ENCODE measurements around the gene CSNK1D.

The CSNK1D gene

DNA sequence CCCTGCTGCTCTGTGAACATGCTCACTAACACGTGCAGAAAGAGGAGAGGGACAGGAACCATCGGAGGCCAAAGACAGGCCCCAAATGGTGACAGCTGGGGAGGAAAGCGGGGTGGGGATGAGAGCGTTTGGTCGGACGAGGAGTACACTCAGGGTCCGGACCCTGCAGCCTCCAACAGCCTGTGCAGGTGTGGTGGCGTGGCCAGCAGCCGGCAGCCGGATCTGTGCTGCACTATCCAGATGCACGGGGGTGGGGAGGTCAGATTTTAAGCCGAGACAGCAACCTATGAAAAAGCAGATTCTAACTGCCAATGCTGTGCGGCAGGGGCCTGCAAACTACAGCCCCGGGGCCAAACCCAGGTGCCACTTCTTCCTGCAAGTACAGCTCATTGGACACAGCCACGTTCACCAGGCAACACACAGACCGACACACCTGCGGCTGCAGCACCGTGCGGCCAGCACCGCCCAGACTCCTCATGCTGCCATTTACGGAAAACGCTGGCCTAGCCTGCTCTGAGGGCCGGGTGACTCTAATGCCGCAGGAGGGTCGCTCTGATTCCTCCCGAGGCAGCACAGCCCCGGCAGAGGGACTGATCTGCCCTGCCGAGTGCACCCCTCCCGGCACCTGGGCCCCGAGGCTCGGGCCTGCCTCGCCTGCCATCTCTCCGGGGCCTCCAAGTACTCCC, 23.5 kb downstream of the CSNK1D start:
- no peak for DNase-seq

DNA sequence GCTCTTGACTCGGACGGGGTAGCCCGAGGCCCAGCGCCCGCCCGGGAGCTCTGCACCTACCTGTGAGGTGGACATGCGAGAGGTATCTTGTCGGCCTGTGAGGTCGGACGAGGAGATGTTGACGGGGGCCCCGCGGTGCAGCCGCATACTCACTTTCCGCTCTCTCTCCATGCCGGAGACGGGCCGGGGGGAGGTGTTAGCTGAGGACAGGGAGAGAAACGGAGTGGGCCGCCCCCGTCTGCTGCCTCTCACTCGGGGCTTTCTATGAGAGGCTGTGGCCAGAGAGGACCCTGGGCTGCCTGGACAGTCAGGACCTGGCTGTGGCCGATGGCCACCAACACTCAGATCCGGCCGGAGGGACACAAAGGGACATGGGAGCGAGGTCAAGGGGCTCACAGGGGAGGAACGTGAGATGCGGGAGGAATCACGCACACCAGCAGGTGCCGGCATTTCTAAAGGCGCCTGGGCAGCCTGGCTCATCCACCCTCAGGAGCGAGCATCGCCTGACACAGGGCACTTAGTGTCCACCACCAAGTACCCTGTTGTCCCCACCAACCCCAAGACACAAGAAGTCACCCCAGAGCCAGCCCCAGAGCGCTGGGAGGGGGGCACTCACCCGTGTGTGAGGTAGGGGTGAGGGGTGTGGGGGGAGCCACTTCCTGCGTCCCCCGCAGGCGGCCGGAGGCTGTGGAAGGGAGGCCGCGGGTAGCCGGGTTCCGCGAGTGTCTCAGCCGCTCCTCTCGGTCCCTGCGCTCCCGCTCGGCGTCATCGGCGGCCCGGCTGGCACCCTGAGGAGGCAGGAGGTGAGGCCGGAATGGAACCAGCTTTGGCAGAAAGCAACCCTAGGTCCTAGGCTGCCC, 24.5 kb downstream of the CSNK1D start:
- DNase-seq, result no peak

DNA sequence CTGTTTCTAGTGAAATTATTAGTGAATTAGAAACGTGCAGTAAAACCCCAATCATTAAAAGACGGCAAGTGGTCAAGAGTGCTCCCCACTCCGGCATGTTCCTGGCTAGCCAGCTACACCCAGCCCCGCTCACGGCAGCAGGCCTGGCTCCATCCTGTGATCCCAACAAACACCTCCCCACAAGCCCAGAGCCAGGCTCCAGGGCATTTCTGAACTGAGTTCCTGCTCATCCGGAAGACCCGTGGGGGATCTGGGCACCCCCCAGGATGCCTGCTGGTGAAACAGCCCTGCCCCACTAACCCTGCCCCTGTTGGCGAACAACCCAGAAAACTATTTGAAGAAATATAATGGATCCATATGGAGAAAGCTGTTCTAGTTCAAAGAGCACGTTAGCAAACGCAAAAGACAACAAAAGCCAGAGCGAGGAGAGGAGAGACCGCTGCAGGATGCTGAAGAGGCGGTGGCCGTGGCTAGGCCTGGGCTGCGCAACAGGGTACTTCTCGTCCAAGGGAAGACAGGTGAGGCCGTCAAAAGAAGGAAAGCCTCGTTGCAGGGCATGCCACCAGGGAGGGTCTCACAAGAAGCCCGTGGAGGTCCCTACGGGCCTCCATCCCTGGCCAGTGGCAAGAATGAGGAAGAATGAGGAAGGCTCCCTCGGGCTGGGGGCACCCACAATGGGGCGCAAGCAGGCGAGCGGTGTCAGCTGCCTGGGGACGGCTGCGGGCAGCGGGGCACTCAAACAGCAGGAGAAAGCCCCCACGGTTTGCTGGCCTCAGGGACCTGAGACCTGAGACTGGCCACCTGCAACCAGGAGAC, 25.4 kb downstream of the CSNK1D start:
- DNase-seq, result no peak

DNA sequence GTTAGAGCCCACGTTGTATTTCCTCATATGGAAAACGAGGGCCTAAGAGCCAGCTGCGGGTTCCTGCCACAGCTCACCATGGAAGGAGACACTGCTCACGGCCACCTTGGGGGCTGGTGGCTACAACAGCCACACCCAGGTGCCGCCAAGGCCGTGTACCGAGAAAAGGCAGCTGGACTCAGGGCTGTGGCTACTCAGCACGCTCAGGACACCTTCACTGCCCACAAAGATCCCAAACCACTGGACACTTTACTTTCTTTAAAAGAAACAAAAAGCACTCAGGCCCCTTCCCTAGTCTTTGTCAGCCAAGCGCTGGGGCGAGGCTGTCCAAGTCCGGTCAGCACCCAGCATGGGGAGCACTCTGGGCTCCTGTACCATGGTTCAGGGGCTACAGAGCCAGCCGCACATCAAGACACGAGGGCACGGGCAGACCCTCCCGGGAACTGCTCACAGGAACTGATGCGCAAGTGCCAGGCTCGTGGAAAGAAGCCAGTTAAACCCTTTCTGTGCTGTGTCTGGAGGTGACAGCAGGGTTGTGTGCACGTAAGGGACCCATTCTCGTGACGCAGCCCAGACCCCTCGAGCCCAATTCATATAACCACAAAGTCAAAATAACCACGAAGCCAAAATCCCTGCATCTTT, 26.2 kb downstream of the CSNK1D start:
- DNase-seq, result no peak

DNA sequence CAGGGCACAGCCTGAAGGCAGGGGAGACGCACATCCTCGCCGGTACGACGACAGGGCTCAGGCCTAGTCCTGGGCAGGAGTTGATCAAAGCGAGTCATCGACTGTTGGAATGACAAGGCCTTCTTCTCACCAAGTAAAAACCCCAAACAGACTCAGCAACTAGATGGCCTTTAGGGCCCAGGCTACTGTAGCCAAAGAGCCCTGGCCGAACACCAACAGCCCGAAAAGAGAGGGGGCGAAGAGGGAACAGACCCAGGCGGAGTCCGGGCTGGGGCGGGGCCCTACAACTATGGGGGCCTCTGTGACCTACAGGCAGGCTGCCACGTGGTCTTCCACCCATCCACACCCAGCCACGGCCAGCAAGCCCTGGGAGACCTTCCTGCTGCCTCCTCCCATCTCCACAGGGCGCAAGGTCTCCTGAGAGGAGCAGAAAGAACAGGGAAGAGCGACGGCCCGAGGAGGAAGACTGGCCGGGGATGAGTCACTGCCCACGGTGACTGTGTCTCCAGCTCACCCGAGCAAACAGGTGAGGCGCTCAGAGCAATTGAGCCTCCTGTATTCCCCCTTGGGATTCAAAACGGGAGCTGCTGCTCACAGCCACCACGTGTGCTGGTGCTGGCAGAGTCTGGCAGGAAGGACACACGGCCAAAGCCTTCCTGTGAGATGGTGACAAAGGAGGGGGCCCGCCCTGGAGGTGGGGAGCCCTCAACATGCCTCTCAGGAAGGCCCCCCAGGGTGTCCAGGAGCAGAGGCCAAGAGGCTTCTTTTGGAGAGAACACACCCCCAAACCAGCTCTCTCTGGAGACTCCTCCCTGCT, 26.9 kb downstream of the CSNK1D start:
- peak; percentile 82 for DNase-seq

DNA sequence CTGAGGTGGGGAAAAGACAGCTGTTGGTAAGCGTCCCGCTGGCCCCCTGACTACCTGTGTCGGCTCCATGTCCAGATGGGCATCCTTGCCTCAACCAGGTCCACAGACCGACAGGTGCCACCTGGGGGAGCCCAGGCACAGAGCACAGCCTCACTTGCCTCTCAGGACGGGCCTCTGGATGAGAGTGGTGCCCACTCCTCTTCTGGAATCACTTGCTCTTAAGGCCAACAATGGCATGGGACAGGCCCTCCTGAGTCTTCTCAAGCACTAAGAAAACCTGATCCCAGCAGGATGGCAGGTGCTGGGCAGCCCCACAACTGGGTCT, 27.5 kb downstream of the CSNK1D start:
- no peak for DNase-seq

DNA sequence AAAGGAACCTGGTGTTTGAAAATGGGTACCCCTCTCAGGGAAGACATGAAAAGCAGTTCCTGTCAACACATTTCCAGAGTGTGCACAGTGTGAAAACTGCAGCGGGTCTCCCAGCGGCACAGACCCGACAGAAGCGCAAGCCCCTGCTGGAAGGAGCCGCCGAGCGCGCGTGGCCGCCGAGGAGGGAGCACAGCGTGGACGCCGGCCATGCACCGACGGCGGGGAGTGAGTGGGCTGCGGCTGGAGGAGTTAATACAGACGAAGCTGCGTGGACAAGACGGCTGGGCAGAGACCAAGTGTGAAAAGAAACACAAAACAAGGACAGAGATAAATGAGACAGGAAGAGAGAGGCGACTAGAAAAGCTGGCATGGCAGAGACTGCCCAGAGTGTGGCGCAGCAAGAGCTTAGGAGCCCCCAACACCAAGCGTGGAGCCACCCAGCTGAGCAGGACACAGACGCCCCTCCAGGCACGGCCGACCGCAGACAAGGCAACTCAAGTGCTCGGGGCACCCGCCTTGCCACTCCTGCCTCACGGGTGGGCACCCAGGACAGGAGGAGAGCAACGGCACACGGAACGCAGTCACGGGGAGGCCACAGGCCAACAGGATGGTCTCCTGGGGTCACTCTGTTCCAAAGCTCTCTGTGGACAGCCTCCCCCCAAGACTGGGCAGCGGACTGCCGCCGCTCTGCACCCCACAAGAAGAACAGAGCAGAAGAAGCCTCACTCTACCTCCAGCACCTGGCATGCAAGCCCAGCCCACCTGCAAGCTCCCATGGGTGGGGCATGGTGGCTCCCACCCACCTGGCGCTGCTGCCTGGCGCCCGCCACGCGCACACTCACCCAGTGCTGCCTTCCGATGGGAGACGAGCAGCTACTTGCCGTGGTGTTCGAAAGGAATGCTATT, 28.1 kb downstream of the CSNK1D start:
- no peak for DNase-seq

DNA sequence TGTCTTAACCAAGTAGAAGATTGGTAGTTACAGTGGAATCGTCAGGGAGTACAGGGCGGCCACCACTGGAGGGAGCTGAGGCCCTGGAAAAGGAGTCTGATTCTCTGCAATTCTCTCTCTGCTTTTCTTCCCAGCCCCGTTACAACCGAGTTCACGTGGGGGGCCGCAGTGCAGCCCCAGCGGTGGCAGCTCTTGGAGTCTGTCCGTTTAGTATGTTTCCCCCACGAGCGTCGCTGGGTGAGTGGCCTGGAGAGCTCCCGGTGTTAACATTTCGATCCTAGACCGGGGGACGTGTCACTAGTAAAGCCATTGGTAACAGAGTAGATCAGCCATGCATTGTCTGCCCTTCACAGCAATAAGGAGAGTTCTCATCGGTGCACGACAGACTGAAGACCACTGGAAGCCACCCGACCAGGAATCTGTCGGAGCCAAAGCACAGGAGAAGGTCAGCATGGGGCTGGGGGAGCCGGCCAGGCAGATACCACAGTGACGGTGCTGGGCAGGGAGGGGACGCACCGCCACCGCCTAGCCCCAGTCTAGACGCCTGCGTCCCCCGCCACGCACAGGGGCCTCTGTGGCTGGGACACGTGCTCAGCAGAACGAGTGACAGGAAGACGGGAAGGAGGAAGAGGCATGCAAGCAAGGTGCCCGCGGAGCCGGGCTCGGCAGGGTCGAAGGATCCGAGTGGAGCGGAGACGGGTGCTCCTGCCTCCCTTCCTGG, 28.9 kb downstream of the CSNK1D start:
- peak; percentile 67 for DNase-seq

DNA sequence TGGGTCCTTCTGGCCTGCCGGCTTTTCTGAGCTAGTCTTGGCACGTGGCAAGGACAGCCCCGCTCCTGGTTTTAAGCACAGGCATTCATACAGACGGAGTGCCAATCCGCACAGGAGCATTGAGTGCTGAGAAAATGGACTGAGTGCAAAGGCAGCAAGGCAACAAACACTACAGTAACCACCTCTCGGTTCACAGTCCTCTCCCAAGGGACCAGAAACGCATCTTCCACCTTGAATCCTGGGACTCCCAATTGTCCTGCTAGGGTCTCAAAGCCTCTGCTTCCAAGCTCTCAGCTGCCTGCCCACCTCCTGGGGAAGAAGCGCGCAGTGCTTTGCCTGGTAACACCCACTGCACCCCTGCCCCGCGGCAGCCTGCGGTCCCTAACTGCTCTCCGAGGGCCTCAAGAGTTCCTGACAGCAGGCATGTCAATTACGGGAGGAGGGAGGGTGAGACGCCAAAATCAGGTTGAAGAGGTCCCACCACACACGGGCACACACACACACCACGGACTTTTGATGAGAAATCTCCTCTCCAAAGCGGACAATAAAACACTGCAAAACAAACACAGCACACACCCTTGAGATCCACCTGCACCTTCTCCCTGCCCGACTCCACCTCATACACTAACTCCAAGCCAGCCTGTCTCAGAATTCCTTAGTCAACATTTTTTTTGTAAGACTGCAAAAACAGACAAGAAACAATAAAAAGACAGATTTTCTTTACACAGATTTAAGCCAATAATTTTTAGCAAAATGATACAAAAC, 29.7 kb downstream of the CSNK1D start:
- DNase-seq, result no peak

DNA sequence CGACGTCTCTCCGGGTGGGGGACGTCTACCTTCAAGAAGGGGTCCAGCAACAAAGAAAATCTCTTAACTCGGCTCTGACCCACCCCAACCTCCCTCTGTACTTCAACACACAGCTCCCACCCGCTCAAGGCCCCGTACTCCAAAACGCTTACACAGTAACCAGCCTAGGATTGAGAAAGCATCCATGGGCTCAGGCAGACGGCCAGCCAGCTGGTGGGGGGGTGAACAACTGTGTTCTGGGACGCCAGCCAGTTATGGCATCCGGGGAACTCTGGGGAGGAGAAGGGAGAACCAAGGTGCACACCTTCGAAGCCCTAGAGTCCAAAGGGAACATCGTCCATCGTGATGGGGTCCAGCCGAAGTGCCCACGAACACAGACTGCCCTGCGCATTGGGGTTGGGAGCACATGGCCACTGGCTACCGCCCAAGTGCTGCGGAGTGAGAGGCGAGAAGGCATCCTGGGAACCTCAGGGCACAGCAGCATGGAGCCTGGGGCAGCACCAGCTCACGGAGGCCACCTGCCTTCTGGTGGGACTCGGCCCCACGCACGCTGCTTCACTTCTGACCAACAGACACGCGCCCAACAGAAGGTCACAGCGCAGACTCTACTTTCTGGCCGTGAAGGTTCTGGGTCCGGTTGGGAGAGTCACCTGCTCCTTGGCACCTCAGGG, 30.4 kb downstream of the CSNK1D start:
- no peak for DNase-seq

DNA sequence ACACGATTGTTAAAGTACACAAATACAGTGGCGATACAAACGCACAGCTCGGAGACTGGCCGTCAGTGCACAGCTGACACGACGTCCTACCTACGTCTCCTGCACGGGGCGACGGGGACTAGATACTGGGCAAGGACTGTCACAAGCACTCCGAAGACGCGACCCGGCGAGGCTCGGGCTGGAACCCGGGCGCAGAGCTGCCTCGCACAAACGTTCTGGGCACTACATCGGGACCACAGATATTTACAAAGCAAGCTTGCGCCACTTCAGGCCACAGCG, 30.9 kb downstream of the CSNK1D start:
- DNase-seq, result no peak

DNA sequence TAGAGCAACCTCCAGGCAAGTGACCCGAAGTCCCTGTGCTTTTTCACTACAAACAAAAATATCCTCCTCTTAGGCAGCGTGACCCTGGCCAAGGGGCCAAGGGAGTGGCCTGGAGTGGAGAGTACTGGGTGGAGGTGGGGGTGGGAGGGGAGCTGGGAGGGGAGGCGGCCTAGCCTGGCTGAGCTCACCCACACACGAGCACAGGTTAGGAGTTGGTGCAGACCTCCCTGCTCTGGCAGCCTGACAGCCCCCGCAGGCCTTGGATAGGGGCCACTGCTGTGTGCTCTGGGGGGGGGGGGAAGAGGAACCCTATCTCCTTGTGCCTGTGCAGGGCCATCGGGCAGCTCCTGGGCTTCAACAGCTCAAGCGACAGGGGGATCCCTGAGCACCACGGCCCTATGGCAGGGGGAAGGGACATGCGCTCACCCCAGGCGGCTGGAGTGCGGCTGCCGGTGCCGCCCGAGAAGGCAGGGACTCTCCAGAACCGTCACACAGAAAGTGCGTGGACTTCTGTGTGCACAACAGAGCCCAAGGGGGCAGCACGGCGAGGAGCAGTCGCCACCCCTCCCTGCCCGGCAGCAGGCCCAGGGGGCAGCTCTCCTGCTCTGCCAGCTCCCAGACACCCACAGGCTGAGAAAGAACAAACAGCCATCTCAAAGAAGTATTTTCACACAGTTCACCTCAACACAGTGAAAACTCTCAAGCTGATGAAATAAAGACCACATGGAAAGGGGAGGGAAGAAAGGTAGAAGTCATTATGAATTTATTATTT, 31.4 kb downstream of the CSNK1D start:
- peak; percentile 79 for DNase-seq

DNA sequence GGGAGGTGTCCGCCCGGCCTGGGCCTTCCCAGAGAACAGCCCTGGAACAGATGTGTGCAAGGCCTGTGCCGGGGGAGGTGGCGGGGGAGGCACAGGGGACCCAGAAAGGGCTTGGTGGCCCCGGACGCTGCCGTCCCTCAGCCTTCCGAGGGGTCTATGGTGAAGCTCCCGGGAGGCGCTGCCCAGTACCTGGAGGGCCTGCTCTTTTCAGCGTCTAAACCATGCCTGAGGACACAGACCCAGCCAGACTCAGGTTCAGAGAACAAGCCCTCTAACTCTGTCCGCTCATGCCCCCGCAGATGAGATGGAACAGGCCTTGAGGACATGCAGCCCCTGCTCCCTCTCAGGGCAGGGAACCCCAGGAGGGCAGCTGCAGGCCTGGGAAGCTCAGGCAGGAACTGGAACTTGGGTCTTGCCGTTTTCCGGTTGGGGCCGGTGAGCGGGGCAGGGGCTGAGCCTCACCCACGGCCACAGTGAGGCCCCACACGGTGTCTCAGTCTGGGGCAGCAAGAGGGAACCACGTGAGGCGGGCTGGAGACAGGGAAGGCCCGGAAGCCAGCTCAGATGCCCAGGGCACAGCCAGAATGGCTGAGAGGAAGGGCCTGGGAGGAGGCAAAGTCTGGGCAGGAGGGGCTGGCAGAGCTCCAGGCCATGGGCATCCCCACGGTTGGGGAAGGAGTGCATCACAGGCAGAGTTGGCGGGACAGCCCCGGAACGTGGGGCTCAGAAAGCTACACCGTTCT, 32.1 kb downstream of the CSNK1D start:
- DNase-seq, result peak; percentile 67

DNA sequence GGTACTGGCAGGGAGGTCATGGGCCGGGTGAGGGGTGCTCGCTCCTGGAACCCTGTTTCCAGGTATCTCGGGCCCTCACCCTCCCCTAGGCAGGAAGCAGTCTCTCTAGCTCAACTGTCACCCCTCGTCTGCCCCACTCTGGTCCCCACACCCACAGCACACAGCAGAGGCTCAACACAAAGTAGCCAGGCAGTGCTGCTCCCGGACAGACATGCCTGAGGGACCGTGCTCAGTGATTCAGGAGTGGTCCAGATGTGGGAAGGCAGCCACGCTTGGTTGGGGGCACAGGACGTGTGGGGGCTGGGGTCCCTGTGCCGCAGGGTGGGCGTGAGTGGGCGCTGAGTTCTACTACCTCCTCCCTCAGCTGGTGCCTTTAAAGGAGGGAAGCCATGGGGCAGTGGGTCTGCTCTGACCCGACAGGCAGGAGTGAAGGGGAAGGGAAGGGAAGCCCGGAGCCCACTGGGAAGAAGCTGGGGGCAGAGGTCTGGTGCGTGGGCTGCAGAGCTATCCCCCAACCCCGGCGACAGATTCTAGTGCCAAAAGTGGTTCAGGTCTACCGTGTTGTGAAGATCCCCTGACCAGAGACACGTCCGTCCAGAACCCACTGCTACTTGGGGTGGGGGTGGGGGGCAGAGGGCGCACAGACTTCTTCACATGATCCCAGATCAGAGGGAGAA, 32.9 kb downstream of the CSNK1D start:
- DNase-seq, result peak; percentile 64

DNA sequence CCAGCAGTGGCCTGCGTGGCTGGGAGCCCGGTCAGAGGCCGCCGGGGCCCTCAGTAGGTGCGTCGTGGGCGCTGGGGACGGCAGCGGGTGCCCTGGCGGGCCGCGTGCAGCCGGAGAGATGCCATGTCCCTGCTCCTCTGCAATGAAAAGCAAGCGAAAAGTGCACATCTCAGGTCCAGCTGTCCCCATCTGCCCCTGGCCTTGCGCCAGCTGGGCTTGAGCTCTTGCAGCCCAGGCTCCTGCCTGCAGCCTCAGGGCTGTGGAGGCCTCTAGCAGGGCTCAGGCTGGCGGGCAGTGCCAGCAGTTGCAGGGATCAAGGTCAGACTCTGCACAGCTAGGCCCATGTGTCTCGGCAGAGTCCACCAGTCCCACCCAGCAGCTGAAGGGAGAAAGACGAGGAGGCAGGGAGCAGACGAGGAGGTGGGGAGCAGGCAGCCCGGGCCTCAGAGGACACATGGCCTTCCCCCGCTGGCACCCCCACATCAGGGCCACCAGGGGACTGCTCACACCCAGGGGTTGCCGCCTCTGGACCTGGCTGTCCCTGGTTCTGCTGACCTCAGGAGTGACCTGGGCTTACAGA, 33.5 kb downstream of the CSNK1D start:
- DNase-seq, result no peak

DNA sequence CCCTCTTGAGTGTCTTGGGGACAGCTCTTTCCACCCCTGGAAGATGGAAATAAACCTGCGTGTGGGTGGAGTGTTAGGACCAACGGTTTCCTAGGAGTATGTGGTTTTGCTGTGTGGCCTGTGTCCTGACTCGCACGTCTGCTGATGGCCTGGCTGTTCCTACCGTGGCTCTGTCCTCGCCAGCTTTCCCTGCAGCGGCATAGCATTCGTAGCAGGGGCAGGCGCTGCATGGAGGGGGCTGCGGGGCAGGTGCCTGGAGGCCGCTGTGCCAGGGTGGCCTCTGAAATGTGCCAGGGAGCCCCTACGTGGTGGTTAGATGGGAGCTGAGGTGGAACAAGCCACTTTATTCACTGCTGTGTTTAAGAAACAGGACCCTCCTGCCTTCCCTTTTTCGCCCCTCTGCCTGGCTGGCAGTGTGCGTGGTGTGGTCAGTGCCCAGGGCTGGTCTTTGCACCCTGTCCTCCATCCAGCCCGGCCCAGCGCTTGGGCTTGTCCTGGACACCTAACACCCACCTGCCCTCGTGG, 34.0 kb downstream of the CSNK1D start:
- no peak for DNase-seq
